ENCODE results near the gene UPK1A.

Gene UPK1A

GRCh38 chr19:35666251-35666913 lies at the start of gene UPK1A:
TSS of gene UPK1A (plus strand) at chr19:35666517. CDS start at chr19:35666813, 296 bp downstream.
- no peak for DNase-seq

GRCh38 chr19:35618857-35619256 lies 47.5 kb upstream of the UPK1A start:
- no peak for DNase-seq

- no peak for DNase-seq
Observed at GRCh38 chr19:35619290-35619923, 46.9 kb upstream of the UPK1A start.

- DNase-seq: no peak
Observed at GRCh38 chr19:35620001-35620400, 46.3 kb upstream of the UPK1A start.

- DNase-seq: no peak
Observed at GRCh38 chr19:35621708-35622107, 44.6 kb upstream of the UPK1A start.

- DNase-seq: no peak
Observed at GRCh38 chr19:35622750-35623149, 43.6 kb upstream of the UPK1A start.

- DNase-seq: no peak
Observed at GRCh38 chr19:35623327-35624010, 42.8 kb upstream of the UPK1A start.

- DNase-seq: no peak
Observed at GRCh38 chr19:35628264-35628564, 38.1 kb upstream of the UPK1A start.

GRCh38 chr19:35628565-35629331 lies 37.6 kb upstream of the UPK1A start, which contains the start of gene RBM42:
TSS of gene RBM42 (plus strand) at chr19:35629036. CDS start at chr19:35629154, 118 bp downstream.
- peak; percentile 98 for DNase-seq

- no peak for DNase-seq
Observed at GRCh38 chr19:35629332-35629633, 37.0 kb upstream of the UPK1A start.

- no peak for DNase-seq
Observed at GRCh38 chr19:35633727-35634440, 32.4 kb upstream of the UPK1A start.

- no peak for DNase-seq
Observed at GRCh38 chr19:35636651-35637050, 29.7 kb upstream of the UPK1A start.

GRCh38 chr19:35637165-35637564 lies 29.2 kb upstream of the UPK1A start:
- DNase-seq: no peak

- no peak for DNase-seq
Observed at GRCh38 chr19:35639321-35639639, 27.0 kb upstream of the UPK1A start.

- DNase-seq: no peak
Observed at GRCh38 chr19:35639863-35640262, 26.5 kb upstream of the UPK1A start.

GRCh38 chr19:35641515-35642151 lies 24.7 kb upstream of the UPK1A start, which contains the start of gene ETV2:
TSS of gene ETV2 (plus strand) at chr19:35641745. CDS start at chr19:35642461, 716 bp downstream.
- DNase-seq: peak; percentile 61

GRCh38 chr19:35642312-35642711 lies 24.0 kb upstream of the UPK1A start:
- no peak for DNase-seq

- DNase-seq: no peak
Observed at GRCh38 chr19:35642798-35643254, 23.5 kb upstream of the UPK1A start.

GRCh38 chr19:35643255-35644205 lies 22.8 kb upstream of the UPK1A start:
- DNase-seq: peak; percentile 87

- peak; percentile 98 for DNase-seq
Observed at GRCh38 chr19:35644206-35644986, 21.9 kb upstream of the UPK1A start.
